Right atrium auricular region (tissue), 2 donors: ENCODE results near the gene CMTM4. TPM values are rescaled to one million over a fixed set of nuclear protein-coding genes. Genes with fewer than 3 reads are reported as not detected.

Experiments used
- DNase-seq: peaks from one replicate; pipeline ENCODE4 v3.0.0-alpha.2; 2019; ENCODE audit warnings: low spot score
- H3K27ac ChIP-seq, 2 donors: fragments of 200-600 bp; sonication (generic); 1 replicate in 1 of 2; 2 replicates in 1 of 2; pipeline ENCODE4 v1.5.1; 2016 to 2019
- H3K27me3 ChIP-seq, 2 donors: fragments of 200-600 bp; sonication (generic); one replicate each; pipeline versions ENCODE4 v1.5.1 to v1.6.0; 2017 to 2019
- H3K36me3 ChIP-seq: fragments of 200-600 bp; sonication (generic); one replicate; pipeline ENCODE4 v1.5.1; 2016
- H3K4me1 ChIP-seq, 2 donors: fragments of 200-600 bp; sonication (generic); one replicate each; pipeline versions ENCODE4 v1.5.1 to v1.6.0; 2017 to 2019
- H3K4me3 ChIP-seq, 2 donors: fragments of 200-600 bp; sonication (generic); 1 replicate in 1 of 2; 2 replicates in 1 of 2; pipeline ENCODE4 v1.5.1; 2017 to 2019; ENCODE audit warnings: mild to moderate bottlenecking in 1 of 2, moderate library complexity in 1 of 2
- H3K9me3 ChIP-seq, 2 donors: fragments of 200-600 bp; sonication (generic); one replicate each; pipeline ENCODE4 v1.5.1; 2019
- total RNA-seq, 2 donors: library from RNA; depleted of rRNA; stranded (reverse); fragments of >200 nt; gene quantifications; one replicate each; pipeline ENCODE4 v1.1.0, GENCODE V29; 2016
- TF ChIP-seq, protein P1 (sequence below), 2 donors: fragments of 200-600 bp; sonication (generic); IDR thresholded peaks; one replicate each; pipeline ENCODE4 v1.5.1; 2019; ENCODE audit warnings: antibody characterized with exemption in 2 of 2

CMTM4 gene
- total RNA-seq, 2 donors from 2014 or later, result 7.5 to 15.2 TPM

GRCh38 chr16:66719246-66719645 is 22.7 kb upstream of the CMTM4 start:
- Histone ChIP-seq H3K4me1 (no peaks in the 10 kb centered on the region), H3K27ac (no peak overlapping the region), H3K4me3 (no peak overlapping the region), H3K36me3 (peaks cover 29% of the 10 kb centered on the region), H3K27me3 (no peaks in the 10 kb centered on the region), H3K9me3 (no peaks in the 10 kb centered on the region)
- DNase-seq, result no peak
- TF ChIP-seq, protein P1, sequence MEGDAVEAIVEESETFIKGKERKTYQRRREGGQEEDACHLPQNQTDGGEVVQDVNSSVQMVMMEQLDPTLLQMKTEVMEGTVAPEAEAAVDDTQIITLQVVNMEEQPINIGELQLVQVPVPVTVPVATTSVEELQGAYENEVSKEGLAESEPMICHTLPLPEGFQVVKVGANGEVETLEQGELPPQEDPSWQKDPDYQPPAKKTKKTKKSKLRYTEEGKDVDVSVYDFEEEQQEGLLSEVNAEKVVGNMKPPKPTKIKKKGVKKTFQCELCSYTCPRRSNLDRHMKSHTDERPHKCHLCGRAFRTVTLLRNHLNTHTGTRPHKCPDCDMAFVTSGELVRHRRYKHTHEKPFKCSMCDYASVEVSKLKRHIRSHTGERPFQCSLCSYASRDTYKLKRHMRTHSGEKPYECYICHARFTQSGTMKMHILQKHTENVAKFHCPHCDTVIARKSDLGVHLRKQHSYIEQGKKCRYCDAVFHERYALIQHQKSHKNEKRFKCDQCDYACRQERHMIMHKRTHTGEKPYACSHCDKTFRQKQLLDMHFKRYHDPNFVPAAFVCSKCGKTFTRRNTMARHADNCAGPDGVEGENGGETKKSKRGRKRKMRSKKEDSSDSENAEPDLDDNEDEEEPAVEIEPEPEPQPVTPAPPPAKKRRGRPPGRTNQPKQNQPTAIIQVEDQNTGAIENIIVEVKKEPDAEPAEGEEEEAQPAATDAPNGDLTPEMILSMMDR (IDR thresholded peaks at IDR 0.05), result no peak

DNA sequence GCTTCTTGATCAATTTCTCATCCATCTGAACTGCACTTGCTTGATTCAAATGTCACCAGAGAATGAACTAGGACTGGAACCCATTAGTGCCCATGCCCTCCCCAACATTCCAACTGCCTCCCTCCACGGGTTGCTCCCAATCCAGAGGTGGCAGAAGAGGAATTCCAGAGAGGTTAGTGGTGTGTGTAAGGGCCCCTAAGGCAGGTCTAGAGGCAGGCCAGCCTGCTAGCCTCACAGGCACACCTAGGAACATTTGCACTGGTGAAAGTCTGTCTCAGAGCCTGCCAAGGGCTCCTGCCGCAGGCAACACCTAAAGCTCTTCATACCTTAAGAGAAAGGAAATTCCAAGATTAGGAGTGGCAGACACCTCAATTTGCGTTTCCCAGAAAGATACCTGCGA is 21.2 kb upstream of the CMTM4 start:
- H3K36me3 ChIP-seq, result peaks cover 14% of the 10 kb centered on the region

GRCh38 chr16:66717112-66717675 is 20.7 kb upstream of the CMTM4 start:
- Histone ChIP-seq H3K36me3 (peaks cover 8% of the 10 kb centered on the region), H3K4me1 (no peaks in the 10 kb centered on the region), H3K27me3 (no peaks in the 10 kb centered on the region), H3K4me3 (no peak overlapping the region), H3K9me3 (no peaks in the 10 kb centered on the region), H3K27ac (no peak overlapping the region)
- TF ChIP-seq, protein P1 (IDR thresholded peaks at IDR 0.05), result peak; percentile 22 to 56
- DNase-seq, result no peak

More for the DNA sequence above, 21.2 kb upstream of the CMTM4 start:
- Histone ChIP-seq H3K27me3 (no peaks in the 10 kb centered on the region), H3K4me3 (no peak overlapping the region), H3K9me3 (no peaks in the 10 kb centered on the region), H3K4me1 (no peaks in the 10 kb centered on the region), H3K27ac (no peak overlapping the region)
- no peak for DNase-seq
- TF ChIP-seq, protein P1 (IDR thresholded peaks at IDR 0.05), result no peak

- no peaks in the 10 kb centered on the region for H3K36me3 ChIP-seq
- H3K9me3 ChIP-seq, result no peaks in the 10 kb centered on the region
- no peak overlapping the region for H3K27ac ChIP-seq
- H3K27me3 ChIP-seq, result no peaks in the 10 kb centered on the region
- no peak for DNase-seq
- no peak overlapping the region for H3K4me3 ChIP-seq
- no peaks in the 10 kb centered on the region for H3K4me1 ChIP-seq
- TF ChIP-seq, protein P1 (IDR thresholded peaks at IDR 0.05), result no peak
Observed at GRCh38 chr16:66714654-66715307, 18.2 kb upstream of the CMTM4 start.

GRCh38 chr16:66714062-66714461 is 17.5 kb upstream of the CMTM4 start:
- no peak for DNase-seq
- no peak overlapping the region for H3K4me3 ChIP-seq
- TF ChIP-seq, protein P1 (IDR thresholded peaks at IDR 0.05), result no peak

More at GRCh38 chr16:66714062-66714461, 17.5 kb upstream of the CMTM4 start:
- no peaks in the 10 kb centered on the region for H3K36me3 ChIP-seq
- H3K4me1 ChIP-seq, result no peaks in the 10 kb centered on the region
- no peaks in the 10 kb centered on the region for H3K9me3 ChIP-seq
- H3K27ac ChIP-seq, result no peak overlapping the region
- no peaks in the 10 kb centered on the region for H3K27me3 ChIP-seq
